Right lobe of liver (tissue), 4 donors: ENCODE measurements around the gene DOCK3.

Source experiments
- POLR2A ChIP-seq: fragments of 450-650 bp; IDR thresholded peaks from one replicate; pipeline ENCODE4 v1.6.1; 2017; ENCODE audit warnings: antibody characterized with exemption, mild to moderate bottlenecking
- TF ChIP-seq, protein P1 (sequence below), 4 donors: fragments of 200-600 bp in 3 of 4; fragments of 450-650 bp in 1 of 4; IDR thresholded peaks; one replicate each; pipeline versions ENCODE4 v1.5.1 to v1.8.0; 2016 to 2022; ENCODE audit warnings: antibody characterized with exemption in 4 of 4, mild to moderate bottlenecking in 2 of 4
- donor health status: DM: no; HTN: no; CAD: no.
- donor health status: DM: no; HTN: no; CAD: no.
- donor health status: DM: no; HTN: yes; CAD: no.

DNA sequence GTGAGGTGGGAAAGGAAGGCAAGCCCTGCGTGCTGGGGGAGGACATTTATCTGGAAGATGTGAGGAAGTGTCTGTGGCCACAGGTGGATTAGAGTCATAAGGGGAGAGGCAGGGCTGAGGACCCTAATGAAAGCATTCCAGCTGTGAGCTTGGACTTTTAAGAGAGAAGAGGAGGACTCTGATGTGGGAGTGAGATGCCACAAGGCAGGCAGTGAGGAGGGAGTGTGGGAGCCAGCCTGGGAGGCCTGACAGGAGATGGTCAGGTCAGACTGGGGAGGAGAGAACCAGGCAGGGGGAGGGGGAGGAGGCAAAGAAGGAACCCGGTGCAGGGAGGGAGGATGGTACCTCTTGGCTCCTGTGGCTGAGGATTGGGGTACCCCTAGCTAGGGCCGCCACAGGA is 36.8 kb upstream of the DOCK3 start:
- TF ChIP-seq, protein P1, sequence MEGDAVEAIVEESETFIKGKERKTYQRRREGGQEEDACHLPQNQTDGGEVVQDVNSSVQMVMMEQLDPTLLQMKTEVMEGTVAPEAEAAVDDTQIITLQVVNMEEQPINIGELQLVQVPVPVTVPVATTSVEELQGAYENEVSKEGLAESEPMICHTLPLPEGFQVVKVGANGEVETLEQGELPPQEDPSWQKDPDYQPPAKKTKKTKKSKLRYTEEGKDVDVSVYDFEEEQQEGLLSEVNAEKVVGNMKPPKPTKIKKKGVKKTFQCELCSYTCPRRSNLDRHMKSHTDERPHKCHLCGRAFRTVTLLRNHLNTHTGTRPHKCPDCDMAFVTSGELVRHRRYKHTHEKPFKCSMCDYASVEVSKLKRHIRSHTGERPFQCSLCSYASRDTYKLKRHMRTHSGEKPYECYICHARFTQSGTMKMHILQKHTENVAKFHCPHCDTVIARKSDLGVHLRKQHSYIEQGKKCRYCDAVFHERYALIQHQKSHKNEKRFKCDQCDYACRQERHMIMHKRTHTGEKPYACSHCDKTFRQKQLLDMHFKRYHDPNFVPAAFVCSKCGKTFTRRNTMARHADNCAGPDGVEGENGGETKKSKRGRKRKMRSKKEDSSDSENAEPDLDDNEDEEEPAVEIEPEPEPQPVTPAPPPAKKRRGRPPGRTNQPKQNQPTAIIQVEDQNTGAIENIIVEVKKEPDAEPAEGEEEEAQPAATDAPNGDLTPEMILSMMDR (IDR thresholded peaks at IDR 0.05): no peak
- TF ChIP-seq POLR2A: no peak
